H9 (cell line): ENCODE results near the gene PRRX2. TPM values are rescaled to one million over a fixed set of nuclear protein-coding genes. Genes with fewer than 3 reads are reported as not detected.
A peak's percentile ranks its signal among the peaks of the same experiment; 100 is the strongest.

Source experiments
- DNase-seq: peaks from one replicate; pipeline ENCODE4 v3.0.0-alpha.2; 2017
- H2AFZ ChIP-seq: one replicate; pipeline ENCODE4 v1.6.1; 2013; ENCODE audit warnings: mild to moderate bottlenecking, low read length, control low read depth, moderate library complexity
- H2AK5ac ChIP-seq: 2 replicates; pipeline ENCODE4 v1.6.1; 2013; ENCODE audit warnings: low read length, control low read depth, mixed read lengths; ENCODE audit not compliant: insufficient read length
- H2BK120ac ChIP-seq: one replicate; pipeline ENCODE4 v1.6.1; 2013; ENCODE audit warnings: low read depth, mild to moderate bottlenecking, low read length, control low read depth, inconsistent platforms; ENCODE audit not compliant: poor library complexity, severe bottlenecking
- H2BK12ac ChIP-seq: 2 replicates; pipeline ENCODE4 v1.6.1; 2013; ENCODE audit warnings: low read length, control low read depth, mixed read lengths, low read depth; ENCODE audit not compliant: insufficient read length
- H2BK15ac ChIP-seq: 2 replicates; pipeline ENCODE4 v1.6.1; 2013; ENCODE audit warnings: low read depth, low read length, control low read depth
- H2BK20ac ChIP-seq: one replicate; pipeline ENCODE4 v1.6.1; 2013; ENCODE audit warnings: low read depth, mild to moderate bottlenecking, low read length, control low read depth, inconsistent platforms; ENCODE audit not compliant: poor library complexity, severe bottlenecking
- H2BK5ac ChIP-seq: 2 replicates; pipeline ENCODE4 v1.6.1; 2013; ENCODE audit warnings: low read length, control low read depth, mixed read lengths; ENCODE audit not compliant: insufficient read length
- H3K14ac ChIP-seq: 2 replicates; pipeline ENCODE4 v1.6.1; 2013; ENCODE audit warnings: low read length, control low read depth; ENCODE audit not compliant: insufficient read depth
- H3K18ac ChIP-seq: 2 replicates; pipeline ENCODE4 v1.6.1; 2013; ENCODE audit warnings: low read depth, mild to moderate bottlenecking, mixed read lengths, low read length, control low read depth; ENCODE audit not compliant: insufficient read length
- H3K23ac ChIP-seq: 2 replicates; pipeline ENCODE4 v1.6.1; 2013; ENCODE audit warnings: low read length, control low read depth, mixed read lengths, low read depth; ENCODE audit not compliant: insufficient read length
- H3K23me2 ChIP-seq: 2 replicates; pipeline ENCODE4 v1.6.1; 2013; ENCODE audit warnings: low read depth, mild to moderate bottlenecking, mixed read lengths, low read length, control low read depth; ENCODE audit not compliant: insufficient read length, poor library complexity, severe bottlenecking
- H3K27ac ChIP-seq: 2 replicates; pipeline ENCODE4 v1.5.1; 2013; ENCODE audit warnings: low read length, control low read depth, mixed read lengths, low read depth; ENCODE audit not compliant: insufficient read length
- H3K27me3 ChIP-seq: 2 replicates; pipeline ENCODE4 v1.6.1; 2013; ENCODE audit warnings: low read length, control low read depth, inconsistent platforms; ENCODE audit not compliant: insufficient read depth
- H3K4ac ChIP-seq: 2 replicates; pipeline ENCODE4 v1.6.1; 2013; ENCODE audit warnings: low read depth, mild to moderate bottlenecking, control low read depth, inconsistent platforms, low read length, moderate library complexity
- H3K4me1 ChIP-seq: 2 replicates; pipeline ENCODE4 v1.6.1; 2013; ENCODE audit warnings: low read length, control low read depth, inconsistent platforms; ENCODE audit not compliant: insufficient read depth
- H3K4me2 ChIP-seq: 2 replicates; pipeline ENCODE4 v1.6.1; 2013; ENCODE audit warnings: low read length, control low read depth, mixed read lengths; ENCODE audit not compliant: insufficient read length, insufficient read depth
- H3K56ac ChIP-seq: 2 replicates; pipeline ENCODE4 v1.6.1; 2013; ENCODE audit warnings: low read depth, mild to moderate bottlenecking, mixed read lengths, low read length, control low read depth; ENCODE audit not compliant: insufficient read length
- H3K79me1 ChIP-seq: 2 replicates; pipeline ENCODE4 v1.6.1; 2013; ENCODE audit warnings: low read depth, mild to moderate bottlenecking, moderate library complexity, low read length, control low read depth, inconsistent platforms; ENCODE audit not compliant: insufficient read depth, poor library complexity, severe bottlenecking
- H3K79me2 ChIP-seq: 2 replicates; pipeline ENCODE4 v1.6.1; 2013; ENCODE audit warnings: low read length, control low read depth, inconsistent platforms; ENCODE audit not compliant: insufficient read depth
- H3K9ac ChIP-seq: 2 replicates; pipeline ENCODE4 v1.6.1; 2013; ENCODE audit warnings: low read length, control low read depth, mixed read lengths; ENCODE audit not compliant: insufficient read length; ENCODE audit errors: extremely low read depth
- H3K9me3 ChIP-seq: one replicate; pipeline ENCODE4 v1.6.1; 2013; ENCODE audit warnings: low read depth, low read length, inconsistent platforms; ENCODE audit not compliant: control insufficient read depth
- H3T11ph ChIP-seq: one replicate; pipeline ENCODE4 v1.6.1; 2013; ENCODE audit warnings: mild to moderate bottlenecking, low read length, control low read depth, inconsistent platforms
- H4K20me1 ChIP-seq: one replicate; pipeline ENCODE4 v1.6.1; 2013; ENCODE audit not compliant: control insufficient read depth, insufficient read length, insufficient read depth
- H4K5ac ChIP-seq: 2 replicates; pipeline ENCODE4 v1.6.1; 2013; ENCODE audit warnings: low read depth, mild to moderate bottlenecking, mixed read lengths, low read length, control low read depth; ENCODE audit not compliant: insufficient read length
- H4K8ac ChIP-seq: replicated peaks from 2 replicates; pipeline ENCODE4 v1.6.1; 2013; ENCODE audit warnings: low read length, control low read depth, mixed read lengths, low read depth; ENCODE audit not compliant: insufficient read length
- H4K91ac ChIP-seq: 2 replicates; pipeline ENCODE4 v1.6.1; 2013; ENCODE audit warnings: low read depth, mild to moderate bottlenecking, moderate library complexity, mixed read lengths, low read length, control low read depth; ENCODE audit not compliant: insufficient read length
- H3K27ac Mint-ChIP-seq, 3 experiments: 2 replicates in 2 of 3; 3 replicates in 1 of 3; pipeline ENCODE4 v1.8.0; 2020 to 2021; ENCODE audit warnings: mixed read lengths in 3 of 3, mild to moderate bottlenecking in 1 of 3, moderate library complexity in 1 of 3
- H3K27me3 Mint-ChIP-seq: 2 replicates; pipeline ENCODE4 v1.8.0; 2021; ENCODE audit warnings: low read depth, mild to moderate bottlenecking, moderate library complexity, mixed read lengths
- H3K36me3 Mint-ChIP-seq, 3 experiments: 2 replicates in 2 of 3; 3 replicates in 1 of 3; pipeline ENCODE4 v1.8.0; 2020 to 2021; ENCODE audit warnings: low read depth in 3 of 3, mixed read lengths in 3 of 3; ENCODE audit not compliant: insufficient read depth in 1 of 3
- H3K4me1 Mint-ChIP-seq, 2 experiments: 2 replicates each; pipeline ENCODE4 v1.8.0; 2020; ENCODE audit warnings: mixed read lengths in 2 of 2
- H3K4me3 Mint-ChIP-seq, 2 experiments: 2 replicates in 1 of 2; 3 replicates in 1 of 2; pipeline ENCODE4 v1.8.0; 2020 to 2021; ENCODE audit warnings: mild to moderate bottlenecking in 2 of 2, mixed read lengths in 2 of 2, moderate library complexity in 1 of 2
- H3K9me3 Mint-ChIP-seq, 2 experiments: 2 replicates in 1 of 2; 3 replicates in 1 of 2; pipeline ENCODE4 v1.8.0; 2020; ENCODE audit warnings: mild to moderate bottlenecking in 2 of 2, mixed read lengths in 2 of 2, moderate library complexity in 1 of 2
- CTCF ChIP-seq: fragments of 200-600 bp; sonication (generic); conservative IDR thresholded peaks from 3 replicates; pipeline ENCODE4 v1.8.0; 2021; ENCODE audit warnings: antibody characterized with exemption, mild to moderate bottlenecking
- WGBS: extraction: QIAGEN DNeasy Blood & Tissue Kit; methylation state at CpG from one replicate; pipeline ENCODE4 v1.1.7; 2013; ENCODE audit warnings: missing lambda C conversion rate, low lambda C conversion rate, mixed read lengths; ENCODE audit not compliant: insufficient read length; ENCODE audit errors: extremely low coverage; 5-methylcytosine and 5-hydroxymethylcytosine counted together
- total RNA-seq: library from RNA; stranded (reverse); gene quantifications from 2 replicates; pipeline ENCODE4 v1.2.1, GENCODE V29; 2021

PRRX2 gene
- total RNA-seq, 1 experiment from 2014 or later: 3.9 TPM

- Histone ChIP-seq H3K9me3 (no peaks in the 10 kb centered on the region), H3K23ac (no peak overlapping the region), H4K5ac (no peak overlapping the region), H2AK5ac (no peak overlapping the region), H3K27me3 (no peaks in the 10 kb centered on the region), H2BK5ac (no peak overlapping the region), H3K23me2 (no peaks in the 10 kb centered on the region), H4K20me1 (no peaks in the 10 kb centered on the region), H3K4ac (no peak overlapping the region), H3K79me1 (no peaks in the 10 kb centered on the region), H3K27ac (no peak overlapping the region), H2BK20ac (no peak overlapping the region), H4K91ac (no peak overlapping the region), H3K79me2 (no peaks in the 10 kb centered on the region), H3K4me1 (no peaks in the 10 kb centered on the region), H3K9ac (no peak overlapping the region), H2AFZ (no peak overlapping the region), H3K56ac (no peak overlapping the region), H3K18ac (no peak overlapping the region), H3K14ac (no peak overlapping the region), H3K4me2 (no peak overlapping the region), H4K8ac (no peak overlapping the region), H2BK120ac (no peak overlapping the region), H2BK12ac (no peak overlapping the region), H3T11ph (no peak overlapping the region), H2BK15ac (no peak overlapping the region)
- no CpG with 5 or more reads among the region's 9 CpGs for WGBS
- Mint-ChIP-seq H3K27me3 (peaks cover 8% of the 10 kb centered on the region), H3K9me3 (no peaks in the 10 kb centered on the region), H3K4me1 (peaks cover 7 to 24% of the 10 kb centered on the region in 2 experiments), H3K36me3 (no peaks in the 10 kb centered on the region), H3K27ac (peak overlapping the region in 1 of 3 experiments; percentile 57; a peak in 1 of 7 replicates), H3K4me3 (peak overlapping the region in 1 of 2 experiments; percentile 58; a peak in 1 of 5 replicates)
- DNase-seq: no peak
- TF ChIP-seq CTCF: no peak
Observed at GRCh38 chr9:129677456-129677855, 12.0 kb downstream of the PRRX2 start.
